Fibroblast of skin of right biceps (primary cell): ENCODE measurements around the gene SPATA12.

Experiments used
- DNase-seq: peaks from one replicate; pipeline ENCODE4 v3.0.0-alpha.2; 2013

Gene SPATA12

GRCh38 chr3:57120451-57121174, 60.1 kb downstream of the SPATA12 start:
- no peak for DNase-seq
